HG03103 (cell line): Measurements from ENCODE around the gene GPSM3.
"Not testable (repeated sequence)": the region's sequence is repeated elsewhere in the genome, so short reads cannot be mapped to it uniquely, and the experiment has no call there.

Source experiments
- ATAC-seq: cut with Tn5 transposase; IDR thresholded peaks from one replicate; pipeline ENCODE4 v1.9.1; 2021; ENCODE audit warnings: low read depth; ENCODE audit not compliant: unreplicated experiment

The GPSM3 gene

DNA sequence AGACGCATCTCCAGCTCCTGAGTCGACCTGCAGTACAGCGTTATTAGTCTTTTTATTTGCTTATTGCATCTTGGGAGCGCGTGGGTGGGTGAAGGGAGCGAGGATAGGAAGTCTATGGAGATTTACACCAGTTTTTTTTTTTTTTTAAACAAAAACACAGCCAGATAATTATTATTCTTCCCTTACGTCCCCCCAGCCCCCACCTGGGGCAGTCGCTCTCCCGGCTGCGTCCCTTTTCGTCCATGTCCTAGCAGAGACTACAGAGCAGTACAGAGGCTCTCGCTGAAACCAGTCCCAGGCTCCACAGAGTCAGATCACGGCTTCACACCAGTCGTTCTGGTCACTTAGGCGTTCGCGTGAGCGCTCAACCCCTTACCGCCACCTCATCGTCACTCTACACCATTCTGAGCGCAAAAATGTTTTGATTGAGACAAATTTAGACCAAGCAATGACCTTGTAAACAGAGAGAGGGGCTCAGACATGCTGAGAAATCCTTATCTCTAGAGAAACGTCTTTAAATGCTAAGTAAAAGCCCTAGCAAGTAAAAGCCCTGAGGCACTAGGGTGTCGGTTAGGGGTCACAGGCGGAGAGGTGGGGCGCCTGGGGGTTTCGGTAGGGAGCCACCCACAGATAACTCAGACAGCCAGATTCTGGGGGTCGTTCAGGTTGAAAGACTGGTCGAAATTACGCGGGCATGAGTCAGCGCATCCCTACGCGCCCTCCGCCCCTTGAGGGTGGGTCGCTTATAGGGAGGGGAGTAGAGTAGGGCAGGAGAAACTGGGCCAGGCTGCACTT is 39.5 kb downstream of the GPSM3 start:
- no peak for ATAC-seq

DNA sequence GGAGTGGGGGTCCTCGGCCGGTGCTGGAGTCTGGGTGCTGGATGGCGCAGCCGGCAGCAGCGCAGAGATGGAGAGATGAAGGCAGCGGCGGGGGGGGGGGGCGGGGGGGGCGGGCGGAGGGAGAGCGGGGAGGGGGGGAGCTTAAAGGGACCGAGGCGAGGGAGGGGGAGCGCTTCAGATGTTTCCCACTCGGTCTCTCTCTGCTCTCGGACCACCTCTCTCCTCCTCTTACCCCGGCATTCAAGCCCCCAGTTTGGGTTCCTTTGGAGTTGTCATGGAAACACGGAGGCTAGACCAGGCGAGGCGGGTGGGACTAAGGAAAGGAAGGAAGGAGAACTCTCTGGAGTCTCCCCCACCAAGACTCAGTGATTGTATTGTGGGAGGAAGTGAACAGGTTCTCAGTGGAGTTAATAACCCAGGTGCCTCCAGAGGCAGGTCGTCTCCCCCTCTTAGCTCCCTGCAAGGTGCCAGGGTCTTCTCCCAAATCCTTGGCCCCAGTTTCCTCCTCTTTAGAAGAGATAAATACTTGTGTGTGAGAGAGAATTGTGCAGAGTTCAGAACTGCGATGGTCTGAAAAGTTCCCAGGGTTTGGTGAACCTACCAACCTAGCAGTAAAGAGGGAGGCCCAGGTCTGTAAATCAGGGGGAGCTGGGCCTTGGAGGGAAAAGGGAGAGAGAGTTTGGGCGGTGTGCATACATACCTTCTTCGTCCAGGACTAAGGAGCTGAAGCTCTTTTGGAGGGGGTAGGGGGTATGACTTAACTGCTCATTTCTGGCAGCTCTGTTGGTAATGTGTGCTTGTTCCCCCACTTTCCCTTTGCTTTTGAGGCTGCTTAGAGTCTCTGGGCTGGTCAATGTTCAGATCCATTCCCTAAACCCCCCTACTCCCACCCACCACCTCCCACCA is 40.3 kb downstream of the GPSM3 start, which contains the start of gene PRRT1:
PRRT1 (minus strand) TSS at position 77 of the 906 bp plus-strand sequence. CDS start 112 bp downstream, outside the sequence.
- ATAC-seq = no peak

DNA sequence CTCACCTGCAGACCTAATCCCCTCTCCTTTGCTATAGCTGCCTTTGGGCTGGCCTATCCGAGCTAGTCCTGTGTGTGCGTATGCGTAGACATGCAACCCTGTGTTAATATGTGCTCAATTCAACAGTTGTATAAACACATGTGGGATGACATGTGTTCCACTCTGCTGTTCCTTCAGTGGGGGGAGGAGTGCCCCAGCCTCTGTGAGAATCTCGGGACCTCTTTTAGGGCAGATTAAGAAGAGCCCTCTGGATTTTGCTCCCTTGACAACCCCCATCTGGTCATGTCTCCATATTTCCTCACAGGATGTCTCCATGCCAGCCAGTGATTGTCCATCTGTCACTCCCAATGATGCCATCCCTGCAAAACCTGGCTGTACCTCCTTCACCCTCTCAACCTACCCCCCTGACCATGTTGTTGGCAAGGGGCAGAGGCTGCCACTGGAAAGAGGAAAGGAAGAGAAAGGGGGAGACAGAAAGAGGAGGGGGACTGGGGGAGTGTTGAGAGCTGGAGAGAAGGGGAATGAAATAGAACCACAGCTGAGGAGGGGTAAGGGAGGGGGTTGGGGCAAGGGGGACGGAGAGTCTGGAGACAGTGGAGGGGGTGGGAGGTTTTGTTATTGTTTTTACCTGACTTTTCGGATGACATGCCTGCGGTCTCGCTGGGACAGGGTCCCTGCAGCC is 41.1 kb downstream of the GPSM3 start:
- ATAC-seq = no peak

DNA sequence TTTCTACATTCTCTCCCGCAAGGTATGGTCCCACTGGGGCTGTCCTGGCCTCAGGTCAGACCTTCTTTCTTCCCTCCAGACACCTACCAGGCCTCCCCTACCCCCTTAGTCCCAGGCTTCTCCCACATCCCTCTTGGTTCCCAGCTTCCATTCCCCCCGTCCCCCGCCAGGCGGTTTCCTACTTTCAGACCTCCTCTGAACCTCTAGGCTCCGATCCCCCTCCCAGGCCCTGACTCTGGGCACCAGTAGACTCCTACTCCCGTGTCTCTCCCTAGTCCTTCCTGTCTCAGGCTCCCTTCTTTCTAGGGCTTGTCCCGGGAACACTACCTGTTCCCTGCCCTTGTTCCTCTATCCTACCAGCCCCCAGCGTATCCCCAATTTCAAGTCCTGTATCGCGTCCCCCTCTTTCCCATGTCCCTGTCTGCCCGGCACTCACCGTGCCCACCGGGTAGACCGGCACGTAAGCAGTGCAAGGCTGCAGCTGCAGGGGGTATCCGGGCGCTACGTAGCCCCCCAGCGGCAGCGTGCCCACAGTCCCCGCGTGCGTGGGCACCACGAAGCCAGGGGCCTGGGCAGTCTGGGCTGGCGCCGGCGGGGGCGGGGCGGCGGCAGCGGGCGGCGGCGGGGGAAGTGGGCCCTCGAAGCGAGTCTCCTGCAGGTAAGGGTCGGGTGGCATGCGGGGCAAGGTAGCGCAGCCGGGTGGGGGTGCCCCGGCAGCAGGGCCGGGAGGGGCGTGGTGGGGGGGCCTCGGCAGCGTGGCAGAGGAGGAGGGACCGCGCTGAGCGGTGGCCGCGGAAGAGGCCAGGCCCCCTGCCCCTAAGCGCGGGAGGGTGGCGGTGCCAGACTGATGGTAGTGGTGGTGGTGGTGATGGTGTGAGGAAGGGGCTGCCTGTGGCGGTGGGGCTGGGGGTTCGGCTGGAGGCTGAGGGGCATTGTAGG is 42.2 kb downstream of the GPSM3 start:
- no peak for ATAC-seq

DNA sequence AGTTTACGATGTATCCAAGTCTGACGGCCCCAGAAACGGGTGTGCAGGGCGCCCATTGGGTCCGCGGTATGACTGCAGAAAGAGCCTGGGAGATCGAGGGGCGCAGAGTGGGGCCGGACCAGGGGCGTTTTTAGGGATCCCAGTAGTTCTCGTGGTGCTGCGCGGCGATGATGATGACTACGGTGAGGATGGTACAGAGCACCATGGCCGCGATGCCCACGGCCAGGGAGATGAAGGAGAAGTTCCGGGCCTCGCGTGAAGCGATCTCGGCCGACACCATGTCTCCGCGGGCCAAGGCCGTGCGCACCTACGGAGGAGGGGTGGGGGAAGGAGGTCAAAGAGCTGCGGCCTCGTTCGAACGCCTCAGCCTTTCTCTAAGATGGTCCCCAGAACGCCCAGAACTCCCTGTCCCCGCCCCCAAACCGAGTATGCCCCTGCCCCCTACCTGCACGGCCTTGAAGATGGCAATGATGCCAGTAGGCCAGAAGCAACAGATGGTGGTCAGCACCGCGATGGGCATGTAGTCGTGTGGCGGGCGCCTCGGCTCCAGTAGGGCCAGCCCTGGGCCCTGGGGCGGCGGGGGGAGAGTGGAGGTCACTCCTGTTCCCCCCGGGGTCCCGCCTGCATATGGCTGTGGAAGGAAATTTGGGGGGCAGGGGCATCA is 43.2 kb downstream of the GPSM3 start:
- no peak for ATAC-seq

DNA sequence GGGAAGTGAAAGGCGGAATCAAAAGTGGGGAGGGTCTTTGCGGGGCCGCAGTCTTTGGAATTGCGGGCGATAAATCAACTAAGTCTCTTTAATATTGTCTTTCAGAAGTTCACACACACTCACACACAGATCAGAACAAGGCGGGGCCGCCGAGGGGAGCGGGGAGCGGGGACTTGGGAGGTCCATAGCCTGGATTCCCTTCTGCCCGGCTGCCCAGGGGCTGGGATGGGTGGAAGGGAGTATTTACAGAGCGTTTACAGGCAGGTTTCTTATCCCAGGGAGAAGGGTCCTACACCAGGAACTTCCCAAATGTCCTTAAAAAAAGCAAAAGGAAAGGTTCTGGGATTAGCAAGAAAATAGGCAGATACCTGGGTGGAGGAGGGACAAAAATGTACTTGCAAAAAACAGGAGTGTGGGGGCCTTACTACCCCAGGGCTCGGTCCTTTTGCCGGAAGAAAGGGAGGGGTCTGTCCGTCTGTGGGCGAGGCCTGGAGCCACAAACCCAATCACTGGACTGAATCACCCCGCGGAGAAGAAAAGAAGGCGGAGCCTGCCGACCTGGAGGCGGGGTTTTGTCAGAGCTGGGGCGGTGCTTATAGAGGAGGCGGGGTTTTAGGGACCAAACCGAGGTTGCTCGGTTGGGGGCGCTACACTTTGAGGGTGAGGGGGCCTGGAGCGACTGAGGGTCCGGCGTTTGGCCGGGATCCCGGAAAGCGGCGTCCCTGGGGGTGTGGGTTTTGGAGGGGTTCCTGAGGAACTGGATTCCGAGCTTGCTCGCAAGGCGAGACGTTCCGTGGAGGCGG is 44.0 kb downstream of the GPSM3 start:
- ATAC-seq = no peak

DNA sequence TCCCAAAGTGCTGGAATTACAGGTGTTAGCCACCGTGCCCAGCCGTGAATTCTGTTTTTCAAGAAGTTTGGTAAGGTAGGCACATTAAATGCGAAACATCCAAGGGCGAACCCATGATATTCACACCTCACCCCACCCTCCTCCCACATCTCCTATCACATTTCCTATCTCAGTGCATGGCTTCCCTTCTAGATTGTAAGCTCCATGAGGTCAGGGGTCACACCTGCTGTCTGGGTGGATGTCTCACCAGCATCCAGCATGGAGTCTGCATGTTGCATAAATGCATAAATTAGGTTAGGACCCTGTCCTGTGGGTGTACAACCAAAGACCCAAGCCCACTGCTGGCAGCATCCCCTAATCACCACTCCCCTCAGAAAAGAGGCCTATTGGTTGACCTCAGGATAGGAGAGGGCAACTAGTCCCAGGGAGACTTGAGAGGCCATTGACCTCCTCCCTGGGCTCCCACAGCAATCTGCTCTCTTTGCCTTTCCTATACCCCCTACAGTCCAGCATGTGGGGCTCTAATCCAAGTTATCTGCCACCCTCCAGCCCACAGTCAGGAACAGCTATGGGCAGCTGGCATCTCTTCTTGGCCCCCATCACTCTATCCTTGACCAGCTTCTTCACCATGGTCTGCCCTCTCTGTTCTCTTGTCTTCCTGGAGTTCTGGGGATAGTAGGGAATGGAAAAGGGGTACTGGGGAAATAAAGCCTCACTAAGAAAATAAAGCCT is 44.9 kb downstream of the GPSM3 start:
- no peak for ATAC-seq

DNA sequence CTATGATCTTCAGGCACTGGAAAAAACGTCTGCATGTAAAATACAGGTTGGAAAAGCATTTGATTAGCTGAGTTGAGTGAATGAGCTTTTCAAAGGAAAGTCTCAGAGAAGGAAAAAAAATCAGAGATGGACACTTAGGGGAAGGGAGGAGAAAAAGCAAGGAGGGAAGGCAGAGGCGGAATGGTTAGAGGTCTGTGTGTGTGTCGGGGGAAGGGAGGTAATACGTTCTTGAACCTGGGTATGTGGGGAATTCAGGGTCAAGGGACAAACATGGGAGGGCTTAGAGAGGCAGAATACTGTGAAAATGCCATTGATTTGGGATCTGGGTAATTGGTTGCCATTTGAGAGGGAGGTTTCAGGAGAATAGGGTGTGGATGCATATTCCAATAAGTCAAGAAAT is 45.8 kb downstream of the GPSM3 start:
- no peak for ATAC-seq

DNA sequence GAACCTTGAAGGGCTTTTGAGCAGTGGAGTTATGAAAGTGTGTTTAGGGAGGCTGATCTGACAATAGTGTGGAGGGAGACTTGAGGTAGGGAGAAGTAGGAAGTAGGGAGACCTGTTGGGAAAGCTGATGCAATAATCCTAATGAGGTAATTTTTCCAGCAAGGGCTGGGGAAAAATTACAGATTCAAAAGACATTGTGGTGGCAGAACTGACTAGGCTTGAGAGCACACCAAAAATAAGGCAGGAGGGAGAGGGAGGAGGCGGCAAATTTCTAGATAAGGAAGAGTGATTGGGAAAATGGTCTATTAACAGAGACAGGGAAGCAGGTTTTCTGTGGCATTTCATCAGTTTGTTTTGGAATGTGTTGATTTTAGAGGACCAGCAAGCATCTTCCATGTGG is 46.2 kb downstream of the GPSM3 start:
- ATAC-seq = no peak

DNA sequence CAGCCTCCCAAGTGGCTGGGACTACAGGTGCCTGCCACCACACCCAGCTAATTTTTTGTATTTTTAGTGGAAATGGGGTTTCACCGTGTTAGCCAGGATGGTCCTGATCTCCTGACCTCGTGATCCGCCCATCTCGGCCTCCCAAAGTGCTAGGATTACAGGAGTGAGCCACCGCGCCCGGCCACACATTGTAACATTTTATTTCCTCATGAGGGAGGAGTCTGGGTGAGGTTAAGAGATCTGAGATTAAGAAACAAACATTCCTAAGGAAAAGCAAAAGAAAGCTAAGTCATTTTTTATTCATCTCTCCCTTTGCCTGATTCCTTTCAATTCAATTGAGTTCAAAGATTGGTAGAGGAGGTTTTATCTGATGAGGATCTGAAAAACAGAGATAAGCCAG is 48.2 kb downstream of the GPSM3 start:
- not testable (repeated sequence) for ATAC-seq
